Hepatocyte (in vitro differentiated cells): ENCODE results near the gene OR8D2.

Source experiments
- CTCF ChIP-seq: fragments of 200-600 bp; sonication (generic); IDR thresholded peaks from 2 replicates; pipeline ENCODE4 v1.5.1; 2016; ENCODE audit warnings: antibody characterized with exemption, mild to moderate bottlenecking; ENCODE audit not compliant: poor library complexity
- EZH2 ChIP-seq: fragments of 200-600 bp; sonication (generic); IDR thresholded peaks from 2 replicates; pipeline ENCODE4 v1.6.1; 2016; ENCODE audit warnings: antibody characterized with exemption, mild to moderate bottlenecking, borderline replicate concordance
- EZH2phosphoT487 ChIP-seq: fragments of 200-600 bp; sonication (generic); IDR thresholded peaks from one replicate; pipeline ENCODE4 v1.6.1; 2018; ENCODE audit warnings: antibody characterized with exemption, mild to moderate bottlenecking, low read depth, moderate library complexity; ENCODE audit not compliant: unreplicated experiment, severe bottlenecking

- TF ChIP-seq EZH2, result no peak
- TF ChIP-seq CTCF, result no peak
- TF ChIP-seq EZH2phosphoT487, result no peak
These were observed 26.4 kb upstream of the OR8D2 start for GRCh38 chr11:124346311-124346955.
